Astrocyte of the hippocampus (primary cell): ENCODE results near the gene LHX4.
A peak's percentile ranks its signal among the peaks of the same experiment; 100 is the strongest.

Source experiments
- DNase-seq: peaks from one replicate; pipeline ENCODE4 v3.0.0; 2011; ENCODE audit warnings: low read depth, low spot score

Gene LHX4

GRCh38 chr1:180243517-180244221 is 13.6 kb downstream of the LHX4 start:
- no peak for DNase-seq

- DNase-seq, result no peak
Observed at GRCh38 chr1:180244840-180245239, 14.8 kb downstream of the LHX4 start.

- DNase-seq, result no peak
Observed at GRCh38 chr1:180246579-180246978, 16.5 kb downstream of the LHX4 start.

GRCh38 chr1:180247061-180247460 is 17.0 kb downstream of the LHX4 start:
- DNase-seq, result no peak

GRCh38 chr1:180247580-180247979 is 17.5 kb downstream of the LHX4 start:
- no peak for DNase-seq

GRCh38 chr1:180248176-180248575 is 18.1 kb downstream of the LHX4 start:
- no peak for DNase-seq

GRCh38 chr1:180248731-180249681 is 18.9 kb downstream of the LHX4 start:
- no peak for DNase-seq

GRCh38 chr1:180249725-180250498 is 19.8 kb downstream of the LHX4 start:
- no peak for DNase-seq

GRCh38 chr1:180250499-180250770 is 20.4 kb downstream of the LHX4 start:
- DNase-seq, result no peak

- DNase-seq, result no peak
Observed at GRCh38 chr1:180250883-180251509, 20.9 kb downstream of the LHX4 start.

- no peak for DNase-seq
Observed at GRCh38 chr1:180251526-180252305, 21.7 kb downstream of the LHX4 start.

- DNase-seq, result peak; percentile 70
Observed at GRCh38 chr1:180252638-180253536, 22.8 kb downstream of the LHX4 start.

GRCh38 chr1:180253585-180254495 is 23.8 kb downstream of the LHX4 start:
- DNase-seq, result no peak

GRCh38 chr1:180254496-180254819 is 24.4 kb downstream of the LHX4 start:
- DNase-seq, result no peak

GRCh38 chr1:180254854-180255253 is 24.8 kb downstream of the LHX4 start:
- peak; percentile 35 for DNase-seq

- no peak for DNase-seq
Observed at GRCh38 chr1:180255536-180256340, 25.7 kb downstream of the LHX4 start.

GRCh38 chr1:180256341-180257027 is 26.4 kb downstream of the LHX4 start:
- no peak for DNase-seq

- no peak for DNase-seq
Observed at GRCh38 chr1:180257028-180257386, 26.9 kb downstream of the LHX4 start.
